Central memory CD8-positive, alpha-beta T cell (primary cell): ENCODE results near the gene RTN4RL1.

ENCODE experiments used
- ATAC-seq: fragments of 150-1000 bp; cut with Tn5 transposase; replicated peaks from 2 replicates; pipeline ENCODE4 v1.10.0; 2022; ENCODE audit warnings: mild to moderate bottlenecking, moderate FRiP score, moderate number of reproducible peaks; ENCODE audit not compliant: poor library complexity, severe bottlenecking; ENCODE audit errors: extremely low read depth
- DNase-seq, 2 donors: peaks; one replicate each; pipeline ENCODE4 v3.0.0; 2021; ENCODE audit warnings: low spot score in 2 of 2
- H3K27ac Mint-ChIP-seq: one replicate; pipeline ENCODE4 v1.8.0; 2022; ENCODE audit warnings: low read depth, mild to moderate bottlenecking, moderate library complexity, mixed read lengths
- H3K27me3 Mint-ChIP-seq: one replicate; pipeline ENCODE4 v1.8.0; 2022; ENCODE audit warnings: mixed read lengths
- H3K36me3 Mint-ChIP-seq: one replicate; pipeline ENCODE4 v1.8.0; 2022; ENCODE audit warnings: mild to moderate bottlenecking, moderate library complexity, mixed read lengths; ENCODE audit not compliant: insufficient read depth
- H3K4me1 Mint-ChIP-seq: one replicate; pipeline ENCODE4 v1.8.0; 2022; ENCODE audit warnings: mixed read lengths
- H3K4me3 Mint-ChIP-seq: one replicate; pipeline ENCODE4 v1.8.0; 2022; ENCODE audit warnings: mild to moderate bottlenecking, moderate library complexity, mixed read lengths
- H3K9me3 Mint-ChIP-seq: one replicate; pipeline ENCODE4 v1.8.0; 2022; ENCODE audit warnings: mixed read lengths

RTN4RL1 gene

DNA sequence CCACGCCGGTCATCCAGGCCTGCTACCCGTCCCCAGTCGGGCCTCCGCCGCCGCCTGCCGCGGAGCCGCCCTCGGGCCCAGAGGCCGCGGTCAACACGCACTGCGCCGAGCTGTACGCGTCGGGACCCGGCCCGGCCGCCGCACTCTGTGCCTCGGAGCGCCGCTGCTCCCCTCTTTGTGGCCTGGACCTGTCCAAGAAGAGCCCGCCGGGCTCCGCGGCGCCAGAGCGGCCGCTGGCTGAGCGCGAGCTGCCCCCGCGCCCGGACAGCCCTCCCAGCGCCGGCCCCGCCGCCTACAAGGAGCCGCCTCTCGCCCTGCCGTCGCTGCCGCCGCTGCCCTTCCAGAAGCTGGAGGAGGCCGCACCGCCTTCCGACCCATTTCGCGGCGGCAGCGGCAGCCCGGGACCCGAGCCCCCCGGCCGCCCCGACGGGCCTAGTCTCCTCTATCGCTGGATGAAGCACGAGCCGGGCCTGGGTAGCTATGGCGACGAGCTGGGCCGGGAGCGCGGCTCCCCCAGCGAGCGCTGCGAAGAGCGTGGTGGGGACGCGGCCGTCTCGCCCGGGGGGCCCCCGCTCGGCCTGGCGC, 32.1 kb upstream of the RTN4RL1 start:
- no peak overlapping the region for H3K27ac Mint-ChIP-seq
- DNase-seq, result no peak
- H3K4me3 Mint-ChIP-seq, result no peak overlapping the region
- no peak for ATAC-seq
- H3K4me1 Mint-ChIP-seq, result peaks cover 23% of the 10 kb centered on the region
- no peaks in the 10 kb centered on the region for H3K9me3 Mint-ChIP-seq
- peaks cover 30% of the 10 kb centered on the region for H3K36me3 Mint-ChIP-seq
- no peaks in the 10 kb centered on the region for H3K27me3 Mint-ChIP-seq

DNA sequence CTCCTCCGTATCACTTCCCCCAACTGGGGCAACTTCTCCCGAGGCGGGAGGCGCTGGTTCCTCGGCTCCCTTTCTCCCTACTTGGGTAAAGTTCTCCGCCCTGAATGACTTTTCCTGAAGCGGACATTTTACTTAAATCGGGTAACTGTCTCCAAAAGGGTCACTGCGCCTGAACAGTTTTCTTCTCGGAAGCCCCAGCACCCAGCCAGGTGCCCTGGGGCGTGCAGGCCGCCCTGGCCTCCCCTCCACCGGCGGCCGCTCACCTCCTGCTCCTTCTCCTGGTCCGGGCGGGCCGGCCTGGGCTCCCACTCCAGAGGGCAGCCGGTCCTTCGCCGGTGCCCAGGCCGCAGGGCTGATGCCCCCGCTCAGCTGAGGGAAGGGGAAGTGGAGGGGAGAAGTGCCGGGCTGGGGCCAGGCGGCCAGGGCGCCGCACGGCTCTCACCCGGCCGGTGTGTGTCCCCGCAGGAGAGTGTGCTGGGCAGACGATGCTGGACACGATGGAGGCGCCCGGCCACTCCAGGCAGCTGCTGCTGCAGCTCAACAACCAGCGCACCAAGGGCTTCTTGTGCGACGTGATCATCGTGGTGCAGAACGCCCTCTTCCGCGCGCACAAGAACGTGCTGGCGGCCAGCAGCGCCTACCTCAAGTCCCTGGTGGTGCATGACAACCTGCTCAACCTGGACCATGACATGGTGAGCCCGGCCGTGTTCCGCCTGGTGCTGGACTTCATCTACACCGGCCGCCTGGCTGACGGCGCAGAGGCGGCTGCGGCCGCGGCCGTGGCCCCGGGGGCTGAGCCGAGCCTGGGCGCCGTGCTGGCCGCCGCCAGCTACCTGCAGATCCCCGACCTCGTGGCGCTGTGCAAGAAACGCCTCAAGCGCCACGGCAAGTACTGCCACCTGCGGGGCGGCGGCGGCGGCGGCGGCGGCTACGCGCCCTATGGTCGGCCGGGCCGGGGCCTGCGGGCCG, 31.4 kb upstream of the RTN4RL1 start:
- H3K4me3 Mint-ChIP-seq, result peak overlapping the region; percentile 67
- H3K36me3 Mint-ChIP-seq, result peaks cover 32% of the 10 kb centered on the region
- no peak overlapping the region for H3K27ac Mint-ChIP-seq
- DNase-seq (no peak), ATAC-seq (no peak)
- no peaks in the 10 kb centered on the region for H3K9me3 Mint-ChIP-seq
- H3K4me1 Mint-ChIP-seq, result peaks cover 31% of the 10 kb centered on the region
- no peaks in the 10 kb centered on the region for H3K27me3 Mint-ChIP-seq

DNA sequence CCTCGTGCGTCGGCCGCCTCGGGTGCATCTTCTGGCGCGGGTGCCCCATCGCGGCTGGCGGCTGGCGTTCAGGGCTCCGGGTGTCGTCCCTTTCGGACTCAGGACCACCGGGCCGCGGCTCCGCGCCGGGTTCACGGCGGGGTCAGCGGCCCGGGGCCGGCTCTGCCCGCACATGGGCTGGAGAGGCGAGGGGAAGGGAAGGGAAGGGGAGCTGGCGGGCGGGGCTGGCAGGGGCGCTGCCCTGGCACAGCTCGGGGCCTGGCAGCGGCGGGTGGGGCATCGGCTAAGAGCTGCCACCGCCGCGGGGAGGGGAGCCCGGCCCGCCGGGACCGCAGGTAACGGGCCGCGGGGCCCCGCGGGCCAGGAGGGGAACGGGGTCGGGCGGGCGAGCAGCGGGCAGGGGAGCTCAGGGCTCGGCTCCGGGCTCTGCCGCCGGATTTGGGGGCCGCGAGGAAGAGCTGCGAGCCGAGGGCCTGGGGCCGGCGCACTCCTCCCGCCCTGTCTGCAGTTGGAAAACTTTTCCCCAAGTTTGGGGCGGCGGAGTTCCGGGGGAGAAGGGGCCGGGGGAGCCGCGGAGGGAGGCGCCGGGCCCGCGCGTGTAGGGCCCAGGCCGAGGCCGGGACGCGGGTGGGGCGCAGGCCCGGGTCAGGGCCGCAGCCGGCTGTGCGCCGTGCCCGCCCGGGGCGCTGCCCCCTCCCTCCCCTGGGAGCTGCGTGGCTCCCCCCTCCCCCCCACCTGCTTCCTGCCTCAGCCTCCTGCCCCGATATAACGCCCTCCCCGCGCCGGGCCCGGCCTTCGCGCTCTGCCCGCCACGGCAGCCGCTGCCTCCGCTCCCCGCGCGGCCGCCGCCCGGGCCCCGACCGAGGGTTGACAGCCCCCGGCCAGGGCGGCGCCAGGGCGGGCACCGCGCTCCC, 30.4 kb upstream of the RTN4RL1 start:
- DNase-seq (no peak), ATAC-seq (no peak)
- H3K4me3 Mint-ChIP-seq, result peak overlapping the region; percentile 74
- peak overlapping the region; percentile 78 for H3K27ac Mint-ChIP-seq
- H3K9me3 Mint-ChIP-seq, result no peaks in the 10 kb centered on the region
- peaks cover 32% of the 10 kb centered on the region for H3K36me3 Mint-ChIP-seq
- H3K4me1 Mint-ChIP-seq, result peaks cover 29% of the 10 kb centered on the region
- no peaks in the 10 kb centered on the region for H3K27me3 Mint-ChIP-seq

DNA sequence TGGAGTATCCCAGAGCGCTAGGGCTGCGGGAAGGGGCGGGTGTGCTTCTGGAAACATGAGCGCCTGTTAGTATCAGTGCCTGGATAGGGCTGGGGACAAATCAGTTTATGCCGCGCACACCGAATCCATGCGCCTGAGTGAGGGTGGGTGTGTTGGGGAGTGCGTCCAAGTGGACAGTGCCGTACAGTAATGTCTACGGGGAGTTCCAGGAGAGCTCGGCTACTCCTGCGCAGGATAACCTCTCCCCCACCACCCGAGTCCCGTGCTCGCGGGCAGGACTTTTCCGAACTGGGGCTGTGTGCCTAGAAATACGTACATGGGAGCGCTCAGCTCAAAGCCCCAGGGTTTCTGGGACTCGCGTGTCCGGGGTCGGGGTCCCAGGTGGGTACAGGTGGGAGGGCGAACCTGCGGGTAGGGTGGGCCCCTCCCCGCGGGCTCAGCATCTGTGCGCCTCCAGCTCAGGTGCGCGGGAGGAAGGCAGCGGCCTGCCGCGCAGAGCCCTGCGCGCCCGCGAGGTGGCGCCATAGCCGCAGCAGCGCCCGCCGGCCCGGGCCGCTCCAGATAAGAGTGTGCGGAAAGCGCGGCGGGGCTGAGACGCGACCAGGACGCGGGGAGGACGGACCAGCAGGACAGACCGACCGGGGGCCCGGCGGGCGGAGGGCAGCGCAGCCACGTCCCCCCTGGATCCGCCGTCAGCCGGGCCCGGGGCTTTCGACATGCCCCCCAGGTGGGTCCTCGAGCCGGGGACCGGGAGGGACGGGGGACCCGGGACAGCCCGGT, 29.6 kb upstream of the RTN4RL1 start, which contains the start of gene HIC1:
Gene HIC1, plus strand, starts transcription at position 592 of the 780 bp plus-strand sequence. CDS start 1,588 bp downstream, outside the sequence.
- Mint-ChIP-seq H3K9me3 (no peaks in the 10 kb centered on the region), H3K4me1 (peaks cover 23% of the 10 kb centered on the region), H3K4me3 (peak within 1 kb of the TSS; percentile 74), H3K36me3 (peaks cover 31% of the 10 kb centered on the region), H3K27me3 (no peaks in the 10 kb centered on the region), H3K27ac (peak within 1 kb of the TSS; percentile 78)
- ATAC-seq (peak; percentile 58), DNase-seq (peak; percentile 74 to 75)

DNA sequence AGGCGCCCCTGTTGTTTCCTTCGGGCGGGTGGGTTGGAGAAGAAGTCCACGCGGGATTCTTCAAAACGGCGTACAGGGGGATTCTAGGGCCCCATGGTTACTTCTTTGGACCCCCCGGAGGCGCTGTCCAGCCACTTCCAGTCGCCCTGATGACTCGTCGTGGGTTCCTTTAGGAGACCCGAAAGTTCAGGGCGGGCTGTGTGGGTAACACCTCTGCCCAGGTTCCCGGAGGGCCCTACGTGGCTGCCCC, 29.1 kb upstream of the RTN4RL1 start:
- H3K4me3 Mint-ChIP-seq, result peak overlapping the region; percentile 74
- H3K36me3 Mint-ChIP-seq, result peaks cover 30% of the 10 kb centered on the region
- H3K27me3 Mint-ChIP-seq, result no peaks in the 10 kb centered on the region
- ATAC-seq (no peak), DNase-seq (no peak)
- no peaks in the 10 kb centered on the region for H3K9me3 Mint-ChIP-seq
- H3K27ac Mint-ChIP-seq, result peak overlapping the region; percentile 78
- peaks cover 18% of the 10 kb centered on the region for H3K4me1 Mint-ChIP-seq

DNA sequence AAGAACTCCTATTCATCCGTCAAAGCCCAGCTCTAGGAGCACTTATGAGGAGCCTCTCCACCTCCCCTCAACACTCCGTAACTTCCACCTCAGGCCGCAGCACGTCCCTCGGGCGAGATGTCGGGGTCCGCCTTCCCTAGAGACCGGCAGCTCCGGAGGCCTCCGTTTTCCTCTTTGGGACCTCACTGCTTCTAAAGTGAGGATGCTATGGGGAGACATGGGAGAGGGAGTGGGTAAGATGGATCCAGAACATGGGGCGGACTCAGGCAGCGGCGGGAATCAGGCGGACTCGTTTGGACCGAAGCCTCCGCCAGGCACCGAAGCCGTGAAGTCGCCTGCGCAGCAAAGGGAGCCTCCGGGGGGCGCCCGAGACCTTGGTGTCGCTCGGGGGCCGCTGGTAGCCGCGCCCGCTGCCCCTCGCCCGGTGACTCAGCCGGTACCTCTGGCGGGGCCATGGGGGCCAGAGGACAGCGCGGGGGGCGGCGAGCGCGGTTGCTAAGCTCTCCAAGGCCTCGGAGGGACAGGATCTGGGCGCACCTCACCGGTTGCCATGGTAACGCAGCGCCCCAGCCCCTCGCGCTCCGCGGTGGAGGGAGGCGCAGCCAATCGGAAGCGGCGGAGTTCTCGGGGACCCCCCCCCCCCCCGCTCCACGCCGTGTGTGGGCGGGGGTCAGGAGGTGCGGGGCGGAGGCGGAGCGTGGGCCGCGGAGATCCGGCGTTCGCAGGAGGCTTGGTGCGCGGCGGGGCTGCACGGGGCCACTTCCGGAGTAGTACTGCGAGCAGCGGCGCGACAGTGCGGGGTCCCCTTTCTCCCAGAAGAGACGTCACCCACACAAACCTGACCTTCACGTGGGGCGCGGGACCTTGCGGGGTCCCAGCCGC, 28.5 kb upstream of the RTN4RL1 start:
- Mint-ChIP-seq H3K27me3 (no peaks in the 10 kb centered on the region), H3K36me3 (peaks cover 32% of the 10 kb centered on the region), H3K9me3 (no peaks in the 10 kb centered on the region), H3K27ac (peak overlapping the region; percentile 78), H3K4me1 (peaks cover 18% of the 10 kb centered on the region), H3K4me3 (peak overlapping the region; percentile 74)
- DNase-seq (peak; percentile 59 to 72), ATAC-seq (peak; percentile 37)

DNA sequence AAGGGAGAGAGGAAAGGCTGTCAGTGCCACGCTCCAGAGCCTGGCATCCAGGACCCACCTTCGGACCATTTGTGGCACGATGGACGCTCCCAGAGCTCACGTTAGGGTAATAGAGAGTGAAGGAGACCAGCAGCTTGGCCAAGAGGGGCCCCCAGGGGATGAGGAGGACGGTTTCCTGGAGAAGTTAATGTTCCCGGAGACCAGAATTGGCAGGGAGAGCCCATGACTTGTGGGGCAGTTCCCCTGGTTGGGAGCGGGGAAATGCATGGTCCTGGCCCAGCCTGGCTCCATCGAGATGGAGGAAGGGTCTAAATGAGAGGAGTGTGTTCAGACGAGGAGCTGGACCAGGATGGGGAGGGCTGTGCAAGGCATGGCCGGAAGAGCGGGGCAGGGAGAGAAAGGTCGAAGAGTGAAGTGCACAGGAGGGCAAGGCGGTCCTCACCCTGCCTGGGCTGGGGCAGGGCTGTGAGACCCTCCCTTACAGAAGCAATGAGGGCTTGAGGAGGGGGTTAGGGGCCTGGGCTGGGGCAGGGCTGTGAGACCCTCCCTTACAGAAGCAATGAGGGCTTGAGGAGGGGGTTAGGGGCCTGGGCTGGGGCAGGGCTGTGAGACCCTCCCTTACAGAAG, 26.9 kb upstream of the RTN4RL1 start:
- Mint-ChIP-seq H3K4me1 (peaks cover 18% of the 10 kb centered on the region), H3K36me3 (peaks cover 26% of the 10 kb centered on the region), H3K9me3 (no peaks in the 10 kb centered on the region), H3K27ac (peak overlapping the region; percentile 59), H3K4me3 (peak overlapping the region; percentile 52), H3K27me3 (no peaks in the 10 kb centered on the region)
- DNase-seq (no peak), ATAC-seq (no peak)

DNA sequence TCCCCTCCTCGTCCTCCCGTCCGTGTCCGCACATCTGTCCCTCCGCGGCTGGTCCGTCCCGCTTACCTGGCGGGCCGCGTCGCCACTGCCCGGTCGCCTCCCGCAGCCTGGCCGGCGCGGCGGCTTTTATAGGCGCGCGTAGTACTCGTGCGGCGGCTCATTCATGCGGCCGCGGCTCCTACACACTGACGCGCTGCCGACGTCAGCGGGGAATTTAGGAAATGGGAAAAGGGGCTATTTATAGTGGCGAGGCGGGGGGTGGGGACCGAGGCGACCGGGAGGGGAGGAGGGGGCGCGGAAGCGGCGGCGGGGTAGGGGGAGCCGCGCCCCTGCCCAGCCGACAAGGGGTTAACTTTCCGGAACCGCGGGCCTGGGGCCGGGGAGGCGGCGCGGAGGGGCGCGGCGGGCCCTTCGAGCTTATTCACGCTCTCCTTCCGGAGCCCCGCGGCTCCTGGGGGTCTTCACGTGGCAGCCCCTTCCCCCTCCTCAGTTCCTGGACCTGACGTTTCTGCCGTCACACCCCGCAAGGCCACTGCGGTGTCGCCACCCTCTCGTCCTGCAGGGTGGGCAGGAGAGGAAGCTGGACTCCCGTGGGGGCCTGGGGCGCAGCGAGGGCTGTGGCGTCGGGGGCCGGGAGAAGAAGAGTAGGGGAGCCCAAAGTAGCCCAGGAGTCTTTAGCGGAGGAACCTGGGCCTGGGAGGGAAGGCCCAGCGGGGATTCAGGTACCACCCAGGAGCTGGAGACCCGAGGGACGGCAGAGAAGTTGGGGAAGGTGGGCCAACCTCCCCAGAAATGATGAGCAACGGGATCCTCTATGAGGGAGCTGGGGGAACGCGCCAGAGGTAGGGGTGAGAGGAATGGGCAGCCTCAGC, 26.2 kb upstream of the RTN4RL1 start:
- Mint-ChIP-seq H3K27ac (peak overlapping the region; percentile 59), H3K4me1 (peaks cover 18% of the 10 kb centered on the region), H3K36me3 (peaks cover 23% of the 10 kb centered on the region), H3K4me3 (peak overlapping the region; percentile 52), H3K27me3 (no peaks in the 10 kb centered on the region), H3K9me3 (no peaks in the 10 kb centered on the region)
- no peak for DNase-seq
- no peak for ATAC-seq

DNA sequence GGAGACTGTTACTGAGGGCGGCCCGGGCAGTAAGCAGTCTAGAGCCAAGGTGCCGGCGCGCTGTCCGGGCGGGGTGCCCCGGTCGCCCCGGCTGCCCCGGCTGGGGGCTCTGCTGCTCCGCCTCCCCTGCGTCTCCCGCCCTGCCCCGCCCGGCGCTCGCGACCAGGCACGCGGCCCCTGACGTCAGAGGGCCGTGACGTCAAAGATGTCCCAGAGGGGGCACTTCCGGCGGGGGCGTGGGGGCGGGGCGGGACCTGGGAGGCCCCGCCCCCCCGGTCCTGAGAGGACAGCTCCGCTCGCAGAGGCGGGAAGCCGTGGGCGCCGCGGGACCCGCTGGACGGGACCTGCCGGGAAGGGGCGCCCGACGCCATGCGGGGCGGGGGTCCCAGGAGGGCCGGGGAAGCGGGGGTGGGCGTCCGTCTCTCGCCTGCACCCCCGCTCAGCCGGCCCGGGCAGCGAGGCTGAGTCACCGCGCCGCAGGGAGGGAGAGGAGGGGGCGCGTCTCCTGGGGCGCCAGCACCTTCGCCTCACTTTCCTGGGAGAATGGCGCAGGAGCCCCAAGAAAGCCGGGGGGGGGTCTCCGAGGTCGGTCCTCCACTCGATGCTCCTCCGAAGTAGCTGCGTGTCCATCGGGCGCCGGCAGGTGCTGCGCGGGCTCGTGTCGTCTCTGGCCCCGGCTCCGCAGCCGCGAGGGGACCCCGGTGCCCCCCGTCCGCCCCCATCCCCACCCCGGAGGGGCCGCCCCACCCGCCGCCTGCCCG, 25.3 kb upstream of the RTN4RL1 start:
- no peaks in the 10 kb centered on the region for H3K9me3 Mint-ChIP-seq
- peak; percentile 17 for ATAC-seq
- peaks cover 18% of the 10 kb centered on the region for H3K4me1 Mint-ChIP-seq
- H3K4me3 Mint-ChIP-seq, result peak overlapping the region; percentile 59
- no peaks in the 10 kb centered on the region for H3K27me3 Mint-ChIP-seq
- peak; percentile 58 to 72 for DNase-seq
- H3K27ac Mint-ChIP-seq, result no peak overlapping the region
- H3K36me3 Mint-ChIP-seq, result peaks cover 23% of the 10 kb centered on the region
